ENCODE data around the gene VAT1L. TPM values are rescaled to one million over a fixed set of nuclear protein-coding genes. Genes with fewer than 3 reads are reported as not detected.

Gene VAT1L
- total RNA-seq, 1 experiment from 2014 or later: 19.1 TPM

DNA sequence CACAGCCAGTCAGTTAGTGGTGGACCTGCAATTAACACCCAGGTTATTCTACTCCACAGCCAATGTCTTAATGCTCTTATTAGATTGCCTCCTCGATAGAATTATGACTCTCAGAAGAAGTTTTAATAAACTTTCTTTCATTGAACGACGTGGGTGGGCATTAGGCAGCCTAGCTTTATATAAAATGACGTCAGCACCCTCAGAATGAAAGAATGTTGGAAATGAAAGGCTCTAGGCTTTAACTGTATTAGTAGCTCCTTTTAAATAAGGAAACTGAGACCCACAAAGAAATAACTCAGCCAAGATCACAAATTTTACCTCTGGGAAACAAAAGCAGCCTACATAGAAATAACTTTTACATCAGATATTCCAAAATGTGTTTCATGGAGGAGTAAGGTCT, 142.7 kb downstream of the VAT1L start (continued):
- TF ChIP-seq, protein P1, sequence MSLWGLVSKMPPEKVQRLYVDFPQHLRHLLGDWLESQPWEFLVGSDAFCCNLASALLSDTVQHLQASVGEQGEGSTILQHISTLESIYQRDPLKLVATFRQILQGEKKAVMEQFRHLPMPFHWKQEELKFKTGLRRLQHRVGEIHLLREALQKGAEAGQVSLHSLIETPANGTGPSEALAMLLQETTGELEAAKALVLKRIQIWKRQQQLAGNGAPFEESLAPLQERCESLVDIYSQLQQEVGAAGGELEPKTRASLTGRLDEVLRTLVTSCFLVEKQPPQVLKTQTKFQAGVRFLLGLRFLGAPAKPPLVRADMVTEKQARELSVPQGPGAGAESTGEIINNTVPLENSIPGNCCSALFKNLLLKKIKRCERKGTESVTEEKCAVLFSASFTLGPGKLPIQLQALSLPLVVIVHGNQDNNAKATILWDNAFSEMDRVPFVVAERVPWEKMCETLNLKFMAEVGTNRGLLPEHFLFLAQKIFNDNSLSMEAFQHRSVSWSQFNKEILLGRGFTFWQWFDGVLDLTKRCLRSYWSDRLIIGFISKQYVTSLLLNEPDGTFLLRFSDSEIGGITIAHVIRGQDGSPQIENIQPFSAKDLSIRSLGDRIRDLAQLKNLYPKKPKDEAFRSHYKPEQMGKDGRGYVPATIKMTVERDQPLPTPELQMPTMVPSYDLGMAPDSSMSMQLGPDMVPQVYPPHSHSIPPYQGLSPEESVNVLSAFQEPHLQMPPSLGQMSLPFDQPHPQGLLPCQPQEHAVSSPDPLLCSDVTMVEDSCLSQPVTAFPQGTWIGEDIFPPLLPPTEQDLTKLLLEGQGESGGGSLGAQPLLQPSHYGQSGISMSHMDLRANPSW (CRISPR knock-in tag; conservative IDR thresholded peaks at IDR 0.05; ENCODE audit: low read depth): no peak
- TF ChIP-seq SOX15 (CRISPR knock-in tag; IDR thresholded peaks at IDR 0.05) (no peak), ATF3 (CRISPR knock-in tag; conservative IDR thresholded peaks at IDR 0.05) (no peak), FOXJ3 (CRISPR knock-in tag; IDR thresholded peaks at IDR 0.05; ENCODE audit: borderline replicate concordance) (no peak), JAZF1 (CRISPR knock-in tag; IDR thresholded peaks at IDR 0.05) (no peak)

DNA sequence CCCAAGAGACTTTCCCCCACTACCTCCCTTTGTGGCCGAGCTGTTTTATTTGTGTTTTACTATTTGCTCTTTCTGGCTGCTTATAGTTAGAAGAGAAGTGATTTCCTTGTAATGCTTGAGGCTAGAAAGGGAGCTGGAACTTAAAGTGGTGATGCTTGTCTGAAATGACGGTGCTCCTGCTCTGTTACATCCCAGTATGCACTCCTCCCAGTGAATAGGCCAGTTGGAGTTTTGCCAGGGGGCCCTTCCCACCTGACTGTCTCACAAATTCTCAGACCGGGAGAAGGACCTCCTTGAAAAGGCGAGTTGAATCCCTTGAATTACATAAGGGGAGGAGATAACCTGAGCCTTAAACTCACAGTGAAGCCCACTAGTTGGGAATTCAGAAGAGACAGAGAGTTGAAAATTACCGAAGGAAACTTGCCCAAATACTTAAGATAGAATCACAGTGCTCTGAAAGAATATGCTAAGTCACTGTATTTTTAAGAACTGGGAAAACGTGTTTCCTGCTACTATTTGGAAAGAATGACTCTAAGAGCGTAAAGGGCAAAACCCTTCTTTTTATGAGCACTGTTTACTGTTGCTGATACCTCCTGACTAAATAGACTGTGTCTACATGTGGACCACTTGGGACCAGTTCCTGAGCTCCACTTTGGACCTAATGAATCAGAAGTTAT, 149.2 kb downstream of the VAT1L start:
- ChIA-PET CTCF (no interaction called here), POLR2A (no interaction called here)
- Mint-ChIP-seq H3K27me3 (ENCODE audit: low read depth) (0 out of 2 replicates have a peak, but pooled peaks cover 4% of the 10 kb centered on the region), H3K4me1 (peaks cover 17% of the 10 kb centered on the region), H3K4me3 (no peak overlapping the region), H3K27ac (no peak overlapping the region; the same call in 1 of the 2 replicates), H3K36me3 (peaks cover 29% of the 10 kb centered on the region), H3K9me3 (peaks cover 38% of the 10 kb centered on the region)
- TF ChIP-seq NR2C2 (CRISPR knock-in tag; IDR thresholded peaks at IDR 0.05): no peak
- ATAC-seq: no peak
- DNase-seq (ENCODE audit: low spot score): no peak

- Mint-ChIP-seq H3K4me3 (no peak overlapping the region), H3K4me1 (peaks cover 14% of the 10 kb centered on the region), H3K27me3 (ENCODE audit: low read depth) (peaks cover 4% of the 10 kb centered on the region; the same call in 1 of the 2 replicates), H3K36me3 (peaks cover 30% of the 10 kb centered on the region), H3K9me3 (peaks cover 38% of the 10 kb centered on the region), H3K27ac (no peak overlapping the region; the same call in 1 of the 2 replicates)
- POLR2A ChIA-PET: interaction anchor here (0.6 kb wide), 1 partner anchor 585 kb away, joined by 3 read pairs; no protein-coding TSS in a partner anchor
- CTCF ChIA-PET: interaction anchor here (0.9 to 2.5 kb wide), 3 partner anchors 13 to 64 kb away, joined by 3 to 8 read pairs (median 7); no protein-coding TSS in a partner anchor
- DNase-seq (ENCODE audit: low spot score) (no peak), ATAC-seq (no peak)
- TF ChIP-seq JUN (CRISPR knock-in tag; IDR thresholded peaks at IDR 0.05): no peak
- TF ChIP-seq NFATC4 (CRISPR knock-in tag; IDR thresholded peaks at IDR 0.05): no peak
- TF ChIP-seq TCF7 (CRISPR knock-in tag; IDR thresholded peaks at IDR 0.05; ENCODE audit: low read depth): no peak
- TF ChIP-seq ZNF317 (CRISPR knock-in tag; IDR thresholded peaks at IDR 0.05; ENCODE audit: borderline replicate concordance, low read depth): no peak
- no peak for TF ChIP-seq ZNF281 (CRISPR knock-in tag; IDR thresholded peaks at IDR 0.05)
- TF ChIP-seq CBFB (CRISPR knock-in tag; IDR thresholded peaks at IDR 0.05; ENCODE audit: low read depth): no peak
- TF ChIP-seq, protein P2, sequence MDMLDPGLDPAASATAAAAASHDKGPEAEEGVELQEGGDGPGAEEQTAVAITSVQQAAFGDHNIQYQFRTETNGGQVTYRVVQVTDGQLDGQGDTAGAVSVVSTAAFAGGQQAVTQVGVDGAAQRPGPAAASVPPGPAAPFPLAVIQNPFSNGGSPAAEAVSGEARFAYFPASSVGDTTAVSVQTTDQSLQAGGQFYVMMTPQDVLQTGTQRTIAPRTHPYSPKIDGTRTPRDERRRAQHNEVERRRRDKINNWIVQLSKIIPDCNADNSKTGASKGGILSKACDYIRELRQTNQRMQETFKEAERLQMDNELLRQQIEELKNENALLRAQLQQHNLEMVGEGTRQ (CRISPR knock-in tag; IDR thresholded peaks at IDR 0.05): no peak
- TF ChIP-seq ZNF232 (CRISPR knock-in tag; IDR thresholded peaks at IDR 0.05): no peak
- no peak for TF ChIP-seq SOX15 (CRISPR knock-in tag; IDR thresholded peaks at IDR 0.05)
- no peak for TF ChIP-seq AR (CRISPR knock-in tag; IDR thresholded peaks at IDR 0.05)
- TF ChIP-seq, protein P3, sequence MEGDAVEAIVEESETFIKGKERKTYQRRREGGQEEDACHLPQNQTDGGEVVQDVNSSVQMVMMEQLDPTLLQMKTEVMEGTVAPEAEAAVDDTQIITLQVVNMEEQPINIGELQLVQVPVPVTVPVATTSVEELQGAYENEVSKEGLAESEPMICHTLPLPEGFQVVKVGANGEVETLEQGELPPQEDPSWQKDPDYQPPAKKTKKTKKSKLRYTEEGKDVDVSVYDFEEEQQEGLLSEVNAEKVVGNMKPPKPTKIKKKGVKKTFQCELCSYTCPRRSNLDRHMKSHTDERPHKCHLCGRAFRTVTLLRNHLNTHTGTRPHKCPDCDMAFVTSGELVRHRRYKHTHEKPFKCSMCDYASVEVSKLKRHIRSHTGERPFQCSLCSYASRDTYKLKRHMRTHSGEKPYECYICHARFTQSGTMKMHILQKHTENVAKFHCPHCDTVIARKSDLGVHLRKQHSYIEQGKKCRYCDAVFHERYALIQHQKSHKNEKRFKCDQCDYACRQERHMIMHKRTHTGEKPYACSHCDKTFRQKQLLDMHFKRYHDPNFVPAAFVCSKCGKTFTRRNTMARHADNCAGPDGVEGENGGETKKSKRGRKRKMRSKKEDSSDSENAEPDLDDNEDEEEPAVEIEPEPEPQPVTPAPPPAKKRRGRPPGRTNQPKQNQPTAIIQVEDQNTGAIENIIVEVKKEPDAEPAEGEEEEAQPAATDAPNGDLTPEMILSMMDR (IDR thresholded peaks at IDR 0.05): no peak
- no peak for TF ChIP-seq ETV6 (CRISPR knock-in tag; IDR thresholded peaks at IDR 0.05)
- no peak for TF ChIP-seq ATF1 (CRISPR knock-in tag; IDR thresholded peaks at IDR 0.05)
- TF ChIP-seq, protein P4, sequence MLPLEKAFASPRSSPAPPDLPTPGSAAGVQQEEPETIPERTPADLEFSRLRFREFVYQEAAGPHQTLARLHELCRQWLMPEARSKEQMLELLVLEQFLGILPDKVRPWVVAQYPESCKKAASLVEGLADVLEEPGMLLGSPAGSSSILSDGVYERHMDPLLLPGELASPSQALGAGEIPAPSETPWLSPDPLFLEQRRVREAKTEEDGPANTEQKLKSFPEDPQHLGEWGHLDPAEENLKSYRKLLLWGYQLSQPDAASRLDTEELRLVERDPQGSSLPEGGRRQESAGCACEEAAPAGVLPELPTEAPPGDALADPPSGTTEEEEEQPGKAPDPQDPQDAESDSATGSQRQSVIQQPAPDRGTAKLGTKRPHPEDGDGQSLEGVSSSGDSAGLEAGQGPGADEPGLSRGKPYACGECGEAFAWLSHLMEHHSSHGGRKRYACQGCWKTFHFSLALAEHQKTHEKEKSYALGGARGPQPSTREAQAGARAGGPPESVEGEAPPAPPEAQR (CRISPR knock-in tag; IDR thresholded peaks at IDR 0.05): no peak
Observed at GRCh38 chr16:77938913-77939312, 150.5 kb downstream of the VAT1L start.
